GM12801 (cell line): Measurements from ENCODE around the gene ERCC1.

Experiments used
- TF ChIP-seq, protein P1 (sequence below): IDR thresholded peaks from one replicate; pipeline ENCODE4 v1.5.1; 2011; ENCODE audit warnings: control low read depth; ENCODE audit not compliant: insufficient read length; ENCODE audit errors: extremely low read depth

ERCC1 gene

DNA sequence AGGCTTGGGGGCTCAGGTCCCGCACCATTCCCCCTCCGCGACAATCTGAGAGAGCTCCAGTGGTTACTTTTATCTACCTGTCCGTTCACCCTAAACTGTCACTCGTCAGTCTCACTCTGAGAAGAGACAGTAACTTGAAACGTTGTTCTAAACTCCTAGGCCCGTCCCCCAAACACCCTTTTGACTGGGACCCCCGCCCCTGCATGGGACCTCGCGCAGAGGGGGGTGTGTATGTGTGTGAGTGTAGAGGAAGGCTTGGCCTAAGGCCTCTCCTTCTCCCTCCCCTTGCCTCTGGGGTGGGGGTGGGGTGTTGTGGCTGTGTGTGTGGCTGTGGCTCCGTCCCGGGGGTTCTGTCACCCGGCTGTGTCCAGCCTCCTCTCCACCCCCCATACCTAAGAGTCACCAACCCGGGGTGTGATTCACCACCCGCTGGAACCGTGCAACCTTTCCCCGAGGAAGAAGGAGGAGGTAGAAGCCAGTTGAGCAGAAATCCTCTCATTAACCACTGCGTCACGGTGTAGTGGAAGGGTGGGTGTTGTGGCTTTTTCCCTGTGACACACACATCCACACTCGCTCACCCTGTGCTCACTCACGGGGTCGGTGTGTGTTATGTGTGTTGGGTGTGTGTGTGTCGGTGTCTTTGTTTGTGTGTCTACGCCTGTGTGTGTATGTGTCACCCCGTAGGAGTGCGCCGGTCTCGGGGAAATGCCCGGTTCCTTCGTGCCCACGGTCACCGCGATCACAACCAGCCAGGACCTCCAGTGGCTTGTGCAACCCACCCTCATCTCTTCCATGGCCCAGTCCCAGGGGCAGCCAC, 46.4 kb upstream of the ERCC1 start:
- TF ChIP-seq, protein P1, sequence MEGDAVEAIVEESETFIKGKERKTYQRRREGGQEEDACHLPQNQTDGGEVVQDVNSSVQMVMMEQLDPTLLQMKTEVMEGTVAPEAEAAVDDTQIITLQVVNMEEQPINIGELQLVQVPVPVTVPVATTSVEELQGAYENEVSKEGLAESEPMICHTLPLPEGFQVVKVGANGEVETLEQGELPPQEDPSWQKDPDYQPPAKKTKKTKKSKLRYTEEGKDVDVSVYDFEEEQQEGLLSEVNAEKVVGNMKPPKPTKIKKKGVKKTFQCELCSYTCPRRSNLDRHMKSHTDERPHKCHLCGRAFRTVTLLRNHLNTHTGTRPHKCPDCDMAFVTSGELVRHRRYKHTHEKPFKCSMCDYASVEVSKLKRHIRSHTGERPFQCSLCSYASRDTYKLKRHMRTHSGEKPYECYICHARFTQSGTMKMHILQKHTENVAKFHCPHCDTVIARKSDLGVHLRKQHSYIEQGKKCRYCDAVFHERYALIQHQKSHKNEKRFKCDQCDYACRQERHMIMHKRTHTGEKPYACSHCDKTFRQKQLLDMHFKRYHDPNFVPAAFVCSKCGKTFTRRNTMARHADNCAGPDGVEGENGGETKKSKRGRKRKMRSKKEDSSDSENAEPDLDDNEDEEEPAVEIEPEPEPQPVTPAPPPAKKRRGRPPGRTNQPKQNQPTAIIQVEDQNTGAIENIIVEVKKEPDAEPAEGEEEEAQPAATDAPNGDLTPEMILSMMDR = no peak

DNA sequence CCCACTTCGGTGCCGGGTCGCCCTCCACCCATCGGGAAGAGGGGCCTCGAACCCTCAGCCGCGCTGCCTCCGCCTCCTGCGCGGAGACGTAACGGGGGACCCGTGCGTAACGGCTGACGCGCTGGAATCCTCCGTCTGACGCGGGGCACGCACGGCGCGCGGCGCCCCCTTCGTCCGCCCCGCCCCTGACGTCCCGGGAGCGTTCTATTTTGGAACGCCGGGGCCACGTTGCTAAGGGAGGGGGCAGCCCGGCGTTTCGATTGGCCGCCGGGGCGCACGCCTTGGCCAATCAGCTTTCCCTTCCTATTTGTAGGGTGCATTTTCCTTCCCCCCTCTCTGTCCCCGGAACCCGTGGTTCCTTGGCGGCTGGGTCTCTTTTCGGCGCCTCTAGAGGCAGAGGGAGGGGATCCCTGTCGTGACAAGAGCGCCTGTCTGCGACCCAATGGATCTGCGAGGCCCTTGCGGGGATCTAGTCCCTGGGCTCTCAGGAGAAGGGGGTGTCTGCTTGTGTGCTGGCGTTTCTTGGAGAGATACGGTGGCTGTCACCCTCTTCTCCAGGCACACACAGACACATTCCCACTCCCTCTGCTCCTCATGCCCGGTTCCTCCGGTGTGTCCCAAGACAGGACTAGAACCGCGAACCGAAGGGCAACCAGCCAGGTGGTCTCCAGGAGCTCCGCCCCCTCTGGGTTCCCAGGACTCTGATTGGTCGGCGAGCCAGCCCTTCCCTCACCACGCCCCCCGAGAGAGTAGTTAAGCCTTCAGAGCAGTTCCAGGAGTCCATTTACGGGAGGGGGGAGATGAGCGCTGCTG, 45.6 kb upstream of the ERCC1 start:
- TF ChIP-seq, protein P1 = no peak

DNA sequence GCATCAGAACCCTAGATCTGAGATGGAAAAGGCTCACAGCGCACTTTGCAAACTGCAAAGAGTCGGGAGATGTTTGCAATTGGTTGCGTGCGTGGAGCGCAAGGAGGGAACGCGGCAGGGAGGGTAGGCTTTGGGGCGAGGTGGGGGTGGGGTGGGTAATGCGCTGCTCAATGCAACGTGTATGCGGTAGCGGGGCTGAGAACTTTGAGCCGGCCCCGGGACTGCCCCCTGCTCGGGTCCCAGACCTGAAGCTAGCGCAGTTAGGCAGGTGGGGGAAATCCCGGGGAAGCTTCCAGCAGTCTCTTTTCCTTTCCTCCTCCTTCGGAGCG, 45.0 kb upstream of the ERCC1 start:
- TF ChIP-seq, protein P1 = no peak

DNA sequence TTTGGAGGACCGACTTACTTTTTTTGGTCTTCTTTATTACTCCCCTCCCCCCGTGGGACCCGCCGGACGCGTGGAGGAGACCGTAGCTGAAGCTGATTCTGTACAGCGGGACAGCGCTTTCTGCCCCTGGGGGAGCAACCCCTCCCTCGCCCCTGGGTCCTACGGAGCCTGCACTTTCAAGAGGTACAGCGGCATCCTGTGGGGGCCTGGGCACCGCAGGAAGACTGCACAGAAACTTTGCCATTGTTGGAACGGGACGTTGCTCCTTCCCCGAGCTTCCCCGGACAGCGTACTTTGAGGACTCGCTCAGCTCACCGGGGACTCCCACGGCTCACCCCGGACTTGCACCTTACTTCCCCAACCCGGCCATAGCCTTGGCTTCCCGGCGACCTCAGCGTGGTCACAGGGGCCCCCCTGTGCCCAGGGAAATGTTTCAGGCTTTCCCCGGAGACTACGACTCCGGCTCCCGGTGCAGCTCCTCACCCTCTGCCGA, 44.5 kb upstream of the ERCC1 start:
- TF ChIP-seq, protein P1 = no peak

DNA sequence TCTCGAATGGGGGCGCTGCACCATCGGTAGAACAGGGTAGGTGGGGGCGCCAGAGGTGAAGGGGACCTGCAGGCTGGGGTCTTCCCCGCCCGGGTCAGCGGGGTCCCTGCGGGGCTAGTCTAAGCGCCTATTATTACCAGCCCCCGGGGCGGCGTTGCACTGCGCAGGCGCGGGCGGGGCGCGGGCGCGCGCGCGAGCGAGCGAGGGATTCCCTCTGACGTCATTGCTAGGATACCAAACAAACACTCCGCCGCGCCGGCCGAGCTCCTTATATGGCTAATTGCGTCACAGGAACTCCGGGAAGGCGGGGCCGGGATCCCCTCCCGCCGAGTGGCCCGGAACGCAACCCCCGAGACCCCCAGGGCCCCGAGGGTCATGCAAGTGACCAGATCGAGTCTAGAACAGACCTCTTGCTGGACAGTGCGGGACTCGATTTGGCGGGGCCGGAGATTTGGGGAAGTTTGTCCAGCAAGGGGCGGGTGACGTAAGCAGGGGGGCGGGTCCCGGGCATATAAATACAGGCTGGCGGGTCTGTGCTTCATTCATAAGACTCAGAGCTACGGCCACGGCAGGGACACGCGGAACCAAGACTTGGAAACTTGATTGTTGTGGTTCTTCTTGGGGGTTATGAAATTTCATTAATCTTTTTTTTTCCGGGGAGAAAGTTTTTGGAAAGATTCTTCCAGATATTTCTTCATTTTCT, 43.9 kb upstream of the ERCC1 start, which contains the start of gene FOSB:
TSS of gene FOSB (plus strand) at position 541 of the 703 bp plus-strand sequence. CDS start 591 bp downstream, outside the sequence.
- TF ChIP-seq, protein P1 = no peak

DNA sequence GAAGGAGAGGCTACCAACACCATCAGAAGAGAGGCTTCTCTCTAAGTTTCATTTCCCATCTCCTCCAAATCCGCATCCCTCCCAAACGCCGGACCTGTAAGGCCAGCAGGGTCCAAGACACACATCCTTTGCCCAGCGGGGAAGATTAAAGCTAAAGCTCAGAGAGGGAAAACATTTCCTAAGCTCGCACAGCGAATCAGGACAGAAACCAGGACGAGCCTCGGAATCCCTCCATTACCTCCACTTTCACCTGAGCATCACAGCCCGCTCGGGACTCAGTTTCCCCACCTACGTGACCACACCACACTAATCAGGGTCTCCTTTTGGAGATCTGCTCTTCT, 43.4 kb upstream of the ERCC1 start:
- TF ChIP-seq, protein P1 = no peak
